Chondrocyte (in vitro differentiated cells): ENCODE results near the gene CD300LD. TPM values are rescaled to one million over a fixed set of nuclear protein-coding genes. Genes with fewer than 3 reads are reported as not detected.
A peak's percentile ranks its signal among the peaks of the same experiment; 100 is the strongest.

Experiments
- DNase-seq: peaks from one replicate; pipeline ENCODE4 v3.0.0; 2021; ENCODE audit warnings: mixed read lengths, low spot score
- H3K27ac Mint-ChIP-seq: one replicate; pipeline ENCODE4 v1.8.0; 2021; ENCODE audit warnings: mild to moderate bottlenecking, moderate library complexity, mixed read lengths; ENCODE audit not compliant: unreplicated experiment
- H3K27me3 Mint-ChIP-seq: 2 replicates; pipeline ENCODE4 v1.8.0; 2021; ENCODE audit warnings: low read depth, mixed read lengths
- H3K36me3 Mint-ChIP-seq: 2 replicates; pipeline ENCODE4 v1.8.0; 2021; ENCODE audit warnings: low read depth, mixed read lengths
- H3K4me1 Mint-ChIP-seq: 2 replicates; pipeline ENCODE4 v1.8.0; 2021; ENCODE audit warnings: low read depth, mild to moderate bottlenecking, mixed read lengths
- H3K4me3 Mint-ChIP-seq: one replicate; pipeline ENCODE4 v1.8.0; 2021; ENCODE audit warnings: mild to moderate bottlenecking, moderate library complexity, mixed read lengths; ENCODE audit not compliant: unreplicated experiment
- H3K9me3 Mint-ChIP-seq: 2 replicates; pipeline ENCODE4 v1.8.0; 2021; ENCODE audit warnings: low read depth, mixed read lengths
- CTCF ChIP-seq: fragments of 200-600 bp; sonication (generic); IDR thresholded peaks from 2 replicates; pipeline ENCODE4 v1.5.0; 2021; ENCODE audit warnings: antibody characterized with exemption, mild to moderate bottlenecking, moderate library complexity
- total RNA-seq: library from RNA; stranded (reverse); gene quantifications from 3 replicates; pipeline ENCODE4 v1.2.1, GENCODE V29; 2021

Gene CD300LD
- total RNA-seq, 1 donor from 2014 or later = not detected

DNA sequence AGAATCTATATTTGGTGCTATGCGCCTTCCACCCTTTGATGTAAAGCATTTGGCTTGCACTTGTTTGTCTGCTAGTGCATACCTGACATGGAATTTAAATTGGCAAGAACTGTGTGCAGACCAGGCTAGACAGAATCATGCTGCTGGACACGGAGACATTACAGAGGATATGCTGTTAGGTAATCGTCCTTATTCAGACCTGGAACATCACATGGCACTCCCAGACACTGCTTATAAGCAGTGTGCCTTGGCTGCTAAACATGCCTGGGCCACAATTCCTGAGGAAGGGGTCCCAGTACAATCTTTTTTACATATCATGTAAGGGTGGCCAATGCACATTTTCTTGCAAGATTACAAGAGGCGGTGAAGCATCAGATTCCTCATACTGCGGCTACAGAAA is 6.4 kb downstream of the CD300LD start:
- no peak for TF ChIP-seq CTCF
- H3K9me3 Mint-ChIP-seq = peaks cover 23% of the 10 kb centered on the region
- no peaks in the 10 kb centered on the region for H3K4me1 Mint-ChIP-seq
- H3K27ac Mint-ChIP-seq = no peak overlapping the region
- H3K4me3 Mint-ChIP-seq = no peak overlapping the region
- DNase-seq = peak; percentile 5
- peaks cover 30% of the 10 kb centered on the region for H3K27me3 Mint-ChIP-seq
- H3K36me3 Mint-ChIP-seq = peaks cover 1% of the 10 kb centered on the region

DNA sequence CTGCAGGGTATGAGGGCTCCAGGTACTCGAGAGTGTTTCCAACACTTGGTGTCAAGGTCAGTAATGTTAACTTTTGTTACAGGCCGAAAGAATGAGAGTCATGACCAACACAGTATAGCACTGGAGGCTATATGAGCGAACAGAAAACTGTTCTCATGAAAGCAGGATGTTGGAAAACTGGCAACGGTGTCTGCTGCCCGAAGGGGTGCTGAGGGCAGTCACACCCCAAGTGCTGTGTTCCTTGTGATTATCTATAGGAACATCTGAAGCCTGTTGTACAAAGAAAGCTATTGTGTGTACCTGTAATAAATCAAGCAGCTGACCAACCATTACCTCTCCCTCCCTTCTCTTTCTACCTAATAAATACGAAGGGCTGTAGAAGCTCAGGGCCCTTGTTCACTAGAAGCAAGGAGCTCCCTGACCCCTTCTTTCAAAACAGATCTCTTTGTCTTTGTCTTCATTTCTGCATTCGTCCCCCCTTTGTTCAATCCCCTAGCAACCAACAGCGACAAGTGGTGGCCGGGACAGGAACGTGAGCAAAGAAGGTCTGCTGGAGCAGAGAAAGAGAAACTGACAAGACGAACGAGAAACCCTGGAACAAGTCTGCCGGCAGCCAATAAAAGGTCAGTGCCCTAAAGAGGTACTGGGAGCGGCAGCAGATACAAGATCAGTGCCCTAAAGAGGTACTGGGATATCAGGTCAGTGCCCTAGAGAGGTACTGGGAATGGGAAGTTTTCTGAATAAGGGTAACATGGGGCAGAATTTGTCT is 7.6 kb downstream of the CD300LD start:
- Mint-ChIP-seq H3K36me3 (peaks cover 1% of the 10 kb centered on the region), H3K9me3 (peaks cover 23% of the 10 kb centered on the region), H3K27me3 (peaks cover 28% of the 10 kb centered on the region), H3K27ac (no peak overlapping the region), H3K4me1 (no peaks in the 10 kb centered on the region), H3K4me3 (no peak overlapping the region)
- TF ChIP-seq CTCF = no peak
- peak; percentile 32 for DNase-seq

DNA sequence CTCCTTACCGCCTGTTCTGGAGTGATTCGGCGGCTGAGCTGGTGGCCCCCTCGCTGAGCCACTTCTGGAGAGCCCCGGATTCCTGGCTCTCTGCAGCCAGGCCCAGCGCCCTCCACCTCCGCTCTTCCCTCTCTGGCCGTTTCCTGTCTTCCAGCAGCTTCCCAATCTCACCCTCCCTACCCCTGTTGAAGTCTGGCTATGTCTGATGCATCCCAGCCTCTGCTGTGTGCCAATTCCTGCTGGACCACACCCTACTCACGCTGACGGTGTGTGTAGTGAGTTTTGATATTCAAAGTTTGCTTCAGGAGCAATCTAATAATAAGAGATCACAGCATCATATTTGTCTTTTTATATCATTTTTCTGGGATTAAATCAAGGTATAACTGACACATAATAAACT is 9.4 kb downstream of the CD300LD start:
- DNase-seq = peak; percentile 39
- Mint-ChIP-seq H3K4me3 (no peak overlapping the region), H3K36me3 (peaks cover 1% of the 10 kb centered on the region)

GRCh38 chr17:74579900-74580299 is 12.2 kb downstream of the CD300LD start:
- no peak for TF ChIP-seq CTCF
- H3K4me3 Mint-ChIP-seq = no peak overlapping the region
- H3K4me1 Mint-ChIP-seq = no peaks in the 10 kb centered on the region

More for the DNA sequence above, 9.4 kb downstream of the CD300LD start:
- no peaks in the 10 kb centered on the region for H3K4me1 Mint-ChIP-seq
- TF ChIP-seq CTCF = no peak
- H3K27me3 Mint-ChIP-seq = peaks cover 14% of the 10 kb centered on the region
- H3K27ac Mint-ChIP-seq = no peak overlapping the region
- peaks cover 13% of the 10 kb centered on the region for H3K9me3 Mint-ChIP-seq

DNA sequence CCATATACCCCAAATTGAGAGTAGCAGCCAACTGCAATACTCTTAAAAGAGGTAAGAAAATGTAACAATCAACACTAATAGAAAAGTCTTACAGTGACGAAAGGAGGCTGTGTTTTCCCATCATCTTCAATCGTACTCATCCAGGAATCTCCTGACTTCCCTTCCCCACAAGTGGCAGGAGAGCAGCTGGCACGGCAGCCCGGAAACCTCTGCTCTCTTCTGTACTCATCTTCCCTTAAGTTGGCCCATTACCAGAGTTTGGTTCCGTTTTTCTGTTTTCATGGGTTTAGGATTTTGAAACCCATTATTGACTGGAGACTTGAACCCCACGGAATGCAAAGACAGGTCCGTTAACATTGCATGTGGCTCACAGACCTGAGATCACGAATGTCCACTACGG is 13.1 kb downstream of the CD300LD start:
- H3K4me3 Mint-ChIP-seq = no peak overlapping the region
- H3K36me3 Mint-ChIP-seq = no peaks in the 10 kb centered on the region
- H3K9me3 Mint-ChIP-seq = no peaks in the 10 kb centered on the region
- H3K4me1 Mint-ChIP-seq = no peaks in the 10 kb centered on the region
- H3K27ac Mint-ChIP-seq = no peak overlapping the region
- TF ChIP-seq CTCF = no peak
- no peak for DNase-seq
- peaks cover 21% of the 10 kb centered on the region for H3K27me3 Mint-ChIP-seq

More at GRCh38 chr17:74579900-74580299, 12.2 kb downstream of the CD300LD start:
- H3K9me3 Mint-ChIP-seq = peaks cover 9% of the 10 kb centered on the region
- no peak for DNase-seq
- peaks cover 1% of the 10 kb centered on the region for H3K36me3 Mint-ChIP-seq
- H3K27ac Mint-ChIP-seq = no peak overlapping the region
- peaks cover 15% of the 10 kb centered on the region for H3K27me3 Mint-ChIP-seq
